LHCN-M2 (cell line): Measurements from ENCODE around the gene STK36. TPM values are rescaled to one million over a fixed set of nuclear protein-coding genes. Genes with fewer than 3 reads are reported as not detected.

Experiments used
- DNase-seq: peaks from one replicate; pipeline ENCODE4 v3.0.0-alpha.2; 2012; ENCODE audit warnings: low read depth
- total RNA-seq: library from RNA; depleted of rRNA; stranded (reverse); fragments of >200 nt; gene quantifications from 2 replicates; pipeline ENCODE4 v1.2.3, GENCODE V29; 2014

STK36 gene
- total RNA-seq, 1 experiment from 2014 or later: 25.8 TPM

DNA sequence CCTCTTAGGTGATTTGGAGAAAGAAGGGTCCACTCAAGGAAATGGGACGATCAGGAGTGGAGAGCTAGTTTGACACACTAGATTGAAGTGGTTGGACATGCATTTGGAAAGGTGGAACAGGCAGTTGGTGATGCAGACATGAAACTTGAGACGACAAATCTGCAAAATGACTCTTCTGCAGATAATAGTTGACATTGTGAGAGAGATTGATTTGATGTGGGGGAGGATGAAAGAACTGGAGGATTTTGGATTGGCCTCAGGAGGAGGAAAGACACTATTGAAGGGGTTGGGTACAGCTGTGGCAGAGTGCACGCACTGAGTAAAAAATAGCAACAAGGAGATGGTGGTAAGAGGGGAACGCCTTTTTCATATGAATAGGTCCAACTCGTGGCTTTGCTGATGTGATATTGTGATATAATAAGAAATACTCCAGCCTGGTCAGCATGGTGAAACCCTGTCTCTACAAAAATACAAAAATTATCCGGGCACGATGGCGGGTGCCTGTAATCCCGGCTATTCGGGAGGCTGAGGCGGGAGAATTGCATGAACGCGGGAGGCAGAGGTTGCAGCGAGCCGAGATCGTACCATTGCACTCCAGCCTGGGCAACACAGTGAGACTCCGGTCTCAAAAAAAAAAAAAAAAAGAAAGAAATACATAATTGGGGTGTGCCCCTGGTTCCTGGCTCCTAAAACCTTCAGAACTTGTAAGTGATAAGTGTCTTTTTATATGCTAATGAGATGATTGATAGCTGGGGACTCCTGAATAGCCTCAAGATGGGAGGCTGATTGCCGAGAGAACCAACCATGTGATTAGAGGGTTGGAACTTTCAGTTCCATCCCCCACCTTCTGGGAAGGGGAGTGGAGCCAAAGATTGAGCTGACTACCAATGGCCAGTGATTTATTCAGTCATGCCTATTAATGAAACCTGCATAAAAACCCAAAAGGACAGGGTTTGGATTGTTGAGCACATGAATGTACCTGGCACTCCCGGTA, 48.5 kb downstream of the STK36 start:
- DNase-seq: no peak

DNA sequence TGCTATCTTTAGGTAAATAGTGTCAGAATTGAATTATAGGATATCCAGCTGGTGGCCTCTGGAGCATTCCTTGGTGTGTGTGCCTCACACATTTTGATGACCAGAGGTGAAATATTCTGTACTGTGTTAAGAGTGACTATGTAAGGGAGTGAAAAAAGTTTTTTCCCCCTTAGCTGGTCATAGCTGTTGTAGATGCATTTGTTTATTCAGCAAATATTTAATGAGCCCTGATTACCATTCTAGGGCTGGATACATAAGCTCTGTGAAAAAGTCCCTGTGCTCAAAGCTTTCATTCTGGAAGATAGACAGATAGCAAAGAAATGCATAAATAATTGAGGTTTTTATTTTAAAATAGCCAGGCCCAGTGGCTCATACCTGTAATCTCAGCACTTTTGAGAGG, 49.6 kb downstream of the STK36 start:
- DNase-seq: no peak

DNA sequence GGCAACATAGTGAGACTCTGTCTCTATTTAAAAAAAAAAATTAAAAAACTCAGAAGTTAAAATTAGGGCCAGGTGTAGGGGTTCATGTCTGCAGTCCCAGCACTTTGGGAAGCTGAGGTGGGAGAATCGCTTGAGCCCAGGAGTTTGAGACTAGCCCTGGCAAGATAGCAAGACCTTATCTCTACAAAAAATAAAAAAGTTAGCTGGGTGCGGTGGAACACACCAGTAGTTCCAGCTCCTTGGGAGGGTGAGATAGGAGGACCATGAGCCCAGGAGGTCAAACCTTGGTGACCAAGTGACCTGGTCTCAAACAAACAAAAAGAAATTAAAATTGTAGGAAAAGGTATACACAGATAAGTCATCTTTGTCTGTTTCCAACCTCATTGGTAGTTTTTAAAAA, 50.0 kb downstream of the STK36 start:
- DNase-seq: no peak

DNA sequence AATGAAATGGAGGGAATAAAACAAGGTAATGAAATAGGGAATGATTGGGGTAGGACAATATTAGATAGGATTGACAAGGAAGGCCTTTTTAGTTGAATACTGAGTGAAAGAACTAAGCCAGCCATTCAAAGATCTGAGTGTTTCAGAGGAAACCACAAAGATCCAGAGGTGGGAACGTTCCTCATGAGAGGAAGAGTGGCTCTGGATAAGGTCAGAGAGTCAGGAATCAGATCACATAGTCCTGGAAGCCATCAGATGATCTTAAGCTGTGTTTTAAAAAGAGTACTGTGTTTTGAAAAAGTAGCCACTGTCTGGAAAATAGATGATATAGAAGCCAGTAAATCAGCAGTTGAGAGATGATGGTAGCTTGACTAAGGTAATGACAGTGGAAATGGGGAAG, 50.5 kb downstream of the STK36 start:
- no peak for DNase-seq

DNA sequence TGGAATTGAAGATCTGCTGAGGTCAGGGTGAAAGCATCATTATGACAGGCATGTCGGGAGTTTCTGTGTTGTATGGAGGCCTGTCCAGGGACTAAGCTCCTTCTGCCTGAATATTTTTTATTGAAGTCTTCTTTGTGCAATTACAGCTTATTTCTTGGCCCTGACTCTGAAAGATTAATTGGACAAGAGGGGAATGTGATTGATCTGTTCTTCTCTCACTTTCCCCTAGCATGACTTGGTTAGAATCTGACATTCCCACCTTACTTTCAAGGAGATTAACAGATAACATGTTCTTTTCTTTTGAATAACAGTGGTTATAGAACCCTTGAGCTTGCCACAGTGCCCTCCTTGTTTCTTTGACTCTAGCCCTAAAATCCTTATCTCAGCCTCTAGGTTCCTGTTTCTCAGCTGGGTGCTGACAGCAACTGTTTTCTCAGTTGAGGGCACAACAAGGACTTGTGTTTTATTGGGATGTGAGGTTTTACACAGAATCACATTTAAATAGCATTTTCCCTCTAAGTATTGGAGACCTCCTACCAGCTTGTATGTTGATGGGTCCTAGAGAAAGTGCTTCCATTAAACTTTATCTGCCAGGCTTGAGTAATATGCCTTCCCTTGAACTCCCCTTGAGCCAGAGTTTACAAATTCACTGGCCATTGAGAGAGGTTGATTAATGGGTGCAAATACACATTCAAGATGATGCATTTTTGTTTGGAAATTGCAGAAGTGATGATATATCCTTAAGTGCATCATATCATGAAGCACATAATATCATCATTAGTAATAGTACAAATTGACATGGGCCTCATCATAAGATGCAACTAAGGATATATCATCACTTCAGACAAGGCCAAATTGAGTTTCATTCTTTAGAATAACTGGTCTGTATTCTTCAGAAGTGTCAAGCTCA, 51.2 kb downstream of the STK36 start:
- DNase-seq: no peak

DNA sequence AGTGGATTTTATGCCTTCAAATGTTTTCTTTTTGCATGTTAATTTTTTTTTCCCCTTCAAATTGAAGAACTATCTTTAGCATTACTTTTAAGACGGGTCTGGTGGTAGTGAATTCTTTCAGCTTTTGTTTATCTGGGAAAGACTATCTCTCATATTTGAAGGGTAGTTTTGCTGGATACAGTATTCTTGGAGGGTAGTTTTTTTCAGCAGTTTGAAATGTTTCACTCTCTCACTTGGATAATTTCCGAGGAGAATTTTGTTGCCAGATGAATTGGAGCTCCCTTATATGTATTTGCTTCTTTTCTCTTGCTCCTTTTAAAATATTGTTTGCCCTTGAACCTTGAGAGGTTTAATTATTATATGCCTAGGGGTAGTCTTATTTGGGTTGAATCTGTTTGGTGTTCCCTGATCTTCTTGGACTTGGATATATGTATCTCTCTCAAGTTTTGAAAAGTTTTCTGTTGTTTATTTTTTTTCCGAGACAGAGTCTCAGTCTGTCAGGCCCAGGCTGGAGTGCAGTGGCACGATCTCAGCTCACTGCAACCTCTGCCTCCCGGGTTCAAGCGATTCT, 54.2 kb downstream of the STK36 start:
- no peak for DNase-seq

DNA sequence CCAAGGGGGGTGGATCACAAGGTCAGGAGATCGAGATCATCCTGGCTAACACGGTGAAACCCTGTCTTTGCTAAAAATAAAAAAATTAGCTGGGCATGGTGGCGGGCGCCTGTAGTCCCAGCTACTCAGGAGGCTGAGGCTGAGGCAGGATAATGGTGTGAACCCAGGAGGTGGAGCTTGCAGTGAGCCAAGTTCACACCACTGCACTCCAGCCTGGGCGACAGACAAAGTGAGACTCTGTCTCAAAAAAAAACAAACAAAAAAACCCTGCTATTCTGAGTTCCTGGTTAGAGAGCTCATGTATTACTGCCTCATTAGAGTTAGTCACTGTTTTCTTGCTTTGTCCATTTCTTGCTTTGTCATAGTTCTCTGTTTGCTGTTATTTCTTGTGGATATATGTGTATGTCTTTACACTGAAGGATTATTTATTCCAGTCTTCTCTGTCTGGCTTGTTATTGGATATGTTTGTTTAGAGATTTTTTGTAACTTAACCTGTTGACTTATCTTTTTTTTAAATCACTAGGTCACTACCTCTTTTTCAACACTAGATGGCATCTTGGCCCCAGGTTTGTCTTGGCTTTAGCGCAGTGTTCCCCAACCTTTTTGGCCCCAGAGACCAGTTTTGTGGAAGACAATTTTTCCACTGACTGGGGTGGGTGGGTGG, 55.7 kb downstream of the STK36 start:
- DNase-seq: peak; percentile 51

DNA sequence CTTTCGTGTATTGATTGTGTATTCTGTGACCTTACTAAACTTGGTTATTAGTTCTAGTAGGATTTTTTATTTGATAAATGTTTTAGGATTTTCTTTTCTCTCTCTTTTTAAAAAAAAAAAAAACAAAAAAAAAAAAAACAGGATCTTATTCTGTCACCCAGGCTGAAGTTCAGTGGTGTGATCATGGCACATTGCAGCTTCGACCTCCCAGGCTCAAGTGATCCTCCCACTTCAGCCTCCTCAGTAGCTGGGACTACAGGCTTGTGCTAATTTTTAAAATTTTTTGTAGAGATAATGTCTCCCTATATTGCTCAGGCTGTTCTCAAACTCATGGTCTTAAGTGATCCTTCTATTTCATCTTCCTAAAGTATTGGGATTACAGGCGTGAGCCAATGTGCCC, 57.8 kb downstream of the STK36 start:
- no peak for DNase-seq

DNA sequence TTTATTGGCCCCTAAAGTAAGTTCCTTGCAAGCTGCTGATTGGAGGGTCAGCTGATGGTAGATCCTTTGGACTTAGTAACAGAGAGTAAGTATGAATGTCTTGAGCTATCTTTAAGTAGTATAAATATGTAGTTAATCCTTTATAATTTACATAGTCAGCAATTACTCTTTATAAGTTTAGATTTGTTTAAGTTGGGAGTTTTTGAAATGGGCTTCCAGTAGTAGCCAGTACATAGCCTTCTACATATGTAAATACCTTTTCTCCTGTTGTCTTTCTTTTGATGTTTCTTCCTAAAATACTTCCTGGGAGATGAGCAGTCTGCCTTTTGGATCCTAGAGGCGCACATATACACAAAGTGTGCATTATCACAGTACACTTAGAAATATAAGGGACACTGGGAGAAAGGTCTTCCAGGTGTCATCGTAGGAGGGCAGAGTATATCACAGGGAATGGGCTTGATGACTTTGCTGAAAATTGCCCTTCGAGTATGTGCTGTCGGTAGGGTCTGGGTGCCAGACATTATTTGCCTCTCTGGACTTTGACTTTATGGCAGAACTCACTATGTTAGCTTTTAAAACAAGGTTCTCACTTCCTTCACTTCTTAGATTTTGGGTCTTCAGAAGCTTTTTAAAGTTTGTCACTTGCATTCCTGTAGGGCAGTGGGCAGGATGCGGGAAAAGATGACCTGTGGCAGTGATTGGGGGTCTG, 60.3 kb downstream of the STK36 start:
- DNase-seq: no peak

DNA sequence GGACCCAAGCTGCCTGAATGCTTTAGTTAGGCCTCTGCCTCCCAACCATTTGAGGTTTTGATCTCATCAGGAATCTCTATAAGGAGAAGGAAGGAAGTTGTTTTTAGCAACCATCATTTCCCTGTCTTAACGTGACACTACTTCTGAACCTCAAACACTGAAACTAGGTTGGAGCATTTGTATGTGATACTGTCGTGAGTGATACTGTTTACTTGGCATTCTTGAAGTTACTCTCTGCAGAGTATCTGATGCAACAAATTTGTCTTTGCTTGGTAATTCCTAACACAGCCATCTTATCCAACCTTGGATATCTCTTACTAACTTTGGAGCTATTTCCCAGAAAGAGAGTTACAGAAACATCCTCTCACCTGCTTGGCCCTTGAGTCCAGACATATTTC, 60.9 kb downstream of the STK36 start:
- no peak for DNase-seq

DNA sequence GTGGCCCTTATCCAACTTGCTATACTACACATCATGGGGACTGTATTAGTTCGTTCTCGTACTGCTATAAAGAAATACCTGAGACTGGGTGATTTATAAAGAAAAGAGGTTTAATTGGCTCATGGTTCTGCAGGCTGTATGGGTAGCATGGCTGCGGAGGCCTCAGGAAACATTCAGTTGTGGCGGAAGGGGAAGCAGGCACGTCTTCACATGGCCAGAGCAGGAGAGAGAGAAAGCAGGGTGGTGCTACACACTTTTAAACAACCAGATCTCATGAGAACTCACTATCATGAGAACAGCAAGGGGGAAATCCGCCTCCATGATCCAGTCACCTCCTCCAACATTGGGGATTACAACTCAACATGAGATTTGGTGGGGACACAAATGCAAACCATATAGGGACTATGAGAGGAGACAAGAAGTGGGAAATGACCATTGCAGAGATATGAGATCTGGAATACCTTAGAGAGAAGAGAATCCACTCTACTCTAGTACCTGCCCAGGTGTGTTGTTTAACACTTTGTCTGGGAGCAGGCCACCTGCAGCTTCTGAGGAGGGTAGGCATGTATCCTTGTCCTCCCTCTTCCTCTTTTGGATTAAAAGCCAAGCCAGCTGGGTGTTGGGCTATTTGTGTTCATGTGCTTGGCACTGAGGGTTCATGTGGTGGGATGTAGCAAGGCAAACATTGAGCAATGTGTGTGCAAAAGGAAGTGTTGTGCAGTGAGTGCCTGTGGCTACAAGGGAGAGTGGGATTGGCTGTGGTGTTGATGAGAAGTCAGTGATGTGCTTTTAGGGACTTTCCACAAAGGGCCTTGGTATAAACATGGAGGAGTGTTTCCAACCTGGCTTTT, 61.5 kb downstream of the STK36 start:
- DNase-seq: peak; percentile 55

DNA sequence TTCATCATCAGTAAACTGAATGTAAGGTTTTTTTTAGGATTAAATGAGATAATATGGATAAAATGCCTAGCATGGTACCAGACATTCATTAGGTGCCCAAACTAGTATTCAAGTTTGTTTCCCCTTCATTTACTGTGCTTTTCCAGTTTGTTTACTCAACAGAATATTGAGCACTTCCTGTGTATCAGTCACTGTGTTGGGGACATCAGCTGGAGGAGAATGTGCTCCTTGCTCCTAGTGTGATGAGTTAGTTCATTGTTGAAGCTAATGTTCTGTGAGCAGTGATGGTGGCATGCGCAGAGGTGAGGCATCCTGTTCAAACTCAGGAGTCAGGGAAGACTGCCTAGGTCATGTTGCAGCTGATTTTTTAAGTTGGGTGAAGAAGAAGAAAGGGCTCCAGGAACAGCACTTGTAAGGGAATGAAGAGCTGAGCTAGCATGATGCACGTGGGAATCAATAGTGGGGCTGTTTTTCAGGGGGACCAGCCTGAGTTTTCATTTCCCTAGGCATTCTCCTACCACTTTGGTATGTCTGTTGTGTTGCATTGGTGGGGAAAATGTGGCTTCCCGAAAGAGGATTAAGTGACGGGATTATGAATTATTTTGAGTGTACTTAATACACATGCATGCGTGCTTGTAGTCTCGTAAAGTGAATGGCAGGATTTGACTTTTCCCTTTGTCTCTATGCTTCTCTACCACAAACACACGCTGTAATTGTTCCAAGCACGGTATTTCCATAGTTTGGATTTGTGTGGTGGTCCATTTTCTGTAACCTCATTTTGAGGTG, 62.5 kb downstream of the STK36 start:
- DNase-seq: no peak

DNA sequence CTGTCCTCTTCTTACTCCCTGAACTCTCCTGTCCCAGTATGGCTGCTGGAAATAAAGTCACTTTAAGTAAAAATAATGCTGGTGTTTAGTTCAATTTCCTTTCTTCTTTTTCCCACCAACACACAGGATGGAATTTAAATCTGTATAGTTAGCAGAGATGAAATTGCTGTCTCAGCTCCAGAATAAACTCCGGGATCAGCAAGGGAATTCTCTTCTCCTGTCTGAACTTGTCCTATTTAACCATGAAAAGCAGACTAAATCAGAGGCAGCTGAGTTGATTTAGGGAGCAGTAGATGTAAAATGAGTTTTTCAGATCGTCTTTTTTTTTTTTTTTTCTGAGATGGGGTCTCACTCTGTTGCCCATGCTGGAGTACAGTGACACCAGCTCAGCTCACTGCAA, 64.6 kb downstream of the STK36 start:
- no peak for DNase-seq

DNA sequence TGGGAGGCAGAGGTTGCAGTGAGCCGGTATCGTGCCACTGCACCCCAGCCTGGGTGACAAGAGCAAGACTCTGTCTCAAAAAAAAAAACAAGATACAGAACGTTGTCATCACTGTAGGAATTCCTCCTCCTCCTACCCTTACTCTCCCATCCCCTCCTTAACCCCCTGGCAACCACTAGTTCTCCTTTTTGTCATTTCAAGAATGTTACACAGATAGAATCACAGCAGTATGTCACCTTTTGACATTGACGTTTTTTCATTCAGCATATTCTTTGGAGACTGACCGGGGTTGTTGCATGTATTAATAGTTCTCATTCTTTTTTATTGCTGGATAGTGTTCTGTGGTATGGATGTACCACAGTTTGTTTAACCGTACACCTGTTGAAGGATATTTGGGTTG, 71.2 kb downstream of the STK36 start:
- DNase-seq: no peak

DNA sequence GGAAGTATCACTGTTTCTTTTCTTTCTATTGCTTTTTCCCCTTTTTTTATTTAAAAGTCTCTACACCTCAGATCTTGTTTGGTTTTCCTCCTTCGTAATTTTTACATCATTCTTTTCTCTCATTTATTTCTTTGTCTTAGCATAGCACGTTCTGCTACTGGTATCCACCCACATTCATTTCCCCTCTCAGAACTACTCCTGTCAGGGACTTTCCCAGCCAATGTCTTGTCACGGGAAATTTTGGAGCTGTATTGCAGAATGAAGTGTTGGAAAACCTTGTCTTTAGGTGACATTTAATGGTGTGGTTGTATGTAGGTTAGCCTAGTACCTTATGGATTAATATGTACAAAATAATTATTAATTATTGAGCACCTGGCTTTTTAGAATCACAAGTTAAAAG, 72.7 kb downstream of the STK36 start:
- no peak for DNase-seq

DNA sequence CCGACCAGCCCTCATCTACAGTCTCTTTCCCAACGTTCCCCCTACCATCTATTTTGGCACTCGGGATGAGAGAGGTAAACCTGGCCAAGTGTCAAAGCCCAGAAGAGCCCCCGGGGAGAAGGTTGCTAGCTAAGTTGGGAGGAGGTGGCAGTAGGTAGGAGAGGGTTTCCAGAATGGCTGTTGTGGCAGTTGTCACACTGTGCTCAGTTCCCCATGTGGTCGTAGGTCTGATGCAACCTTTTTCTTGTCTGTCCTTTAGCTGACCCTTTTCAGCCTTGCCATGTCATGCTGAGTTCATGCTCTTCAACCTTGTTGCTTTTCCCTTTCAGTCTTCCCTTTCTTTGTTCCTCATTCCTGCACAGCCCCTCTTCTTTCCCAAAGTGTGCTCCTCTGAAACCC, 73.3 kb downstream of the STK36 start:
- no peak for DNase-seq

DNA sequence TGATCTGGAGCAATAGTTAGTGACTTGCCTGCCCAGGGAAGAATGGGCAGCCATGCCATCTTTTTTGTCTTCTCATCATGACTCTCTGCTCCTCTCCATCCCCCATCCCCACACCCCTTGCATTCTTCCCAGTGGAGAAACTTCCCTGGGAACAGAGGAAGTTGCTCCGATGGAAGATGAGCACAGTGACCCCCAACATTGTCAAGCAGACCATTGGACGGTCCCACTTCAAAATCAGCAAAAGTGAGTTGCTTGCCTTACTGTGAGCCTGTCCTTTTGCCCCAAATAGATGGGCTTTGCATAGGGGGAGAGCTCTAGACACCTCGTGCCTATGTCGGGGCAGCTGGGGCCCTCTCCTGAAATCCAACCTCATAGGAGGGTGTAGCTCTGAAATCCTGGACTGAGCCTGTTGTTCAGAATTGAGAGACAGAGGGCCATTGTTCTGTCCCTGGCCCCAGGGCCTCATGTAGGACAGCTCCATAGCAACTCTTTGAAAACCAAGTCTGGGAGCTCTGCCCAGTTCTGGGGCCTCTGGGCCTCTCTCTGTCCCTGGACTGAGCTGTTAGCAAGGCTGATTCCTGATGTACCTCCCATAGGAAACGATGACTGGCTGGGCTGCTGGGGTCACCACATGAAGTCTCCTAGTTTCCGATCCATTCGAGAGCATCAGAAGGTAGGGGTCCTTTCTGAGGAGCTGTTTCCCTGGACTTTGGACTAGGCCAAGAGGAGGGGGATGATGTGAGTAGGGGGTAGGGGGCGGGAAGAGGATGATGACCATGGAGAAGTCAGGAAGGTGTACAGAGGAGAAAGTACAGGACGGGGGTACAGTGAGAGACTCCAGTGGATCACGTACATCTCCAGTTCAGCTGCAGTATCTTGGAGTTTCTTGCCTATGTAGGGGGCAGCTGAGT, 73.9 kb downstream of the STK36 start:
- DNase-seq: no peak

DNA sequence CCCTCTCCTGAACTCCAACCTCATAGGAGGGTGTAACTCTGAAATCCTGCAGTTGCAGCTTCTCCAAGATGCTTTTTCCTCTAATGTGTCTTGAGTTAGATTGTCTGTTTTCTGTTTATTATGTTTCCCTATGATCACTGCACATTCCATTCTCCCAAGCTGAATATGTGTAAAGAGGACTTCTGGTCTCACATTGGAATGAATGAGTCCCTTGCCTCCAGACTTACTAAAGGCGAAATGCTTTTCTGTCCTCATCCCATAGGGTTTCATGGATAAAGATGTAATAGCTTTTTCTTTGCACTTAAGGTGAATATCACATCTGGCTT, 74.5 kb downstream of the STK36 start:
- DNase-seq: no peak
